Measurements from ENCODE around the gene COX15. TPM values are rescaled to one million over a fixed set of nuclear protein-coding genes. Genes with fewer than 3 reads are reported as not detected.
A peak's percentile ranks its signal among the peaks of the same experiment; 100 is the strongest.

Gene COX15
- total RNA-seq (10 to 100 TPM in 4 of 5 donors, 1 to 10 TPM in 1; 9.3 to 34.3 (median 14.0) TPM), polyA plus RNA-seq (10 to 100 TPM; 10.0 to 13.7 (median 12.4) TPM)
- long read RNA-seq, donor 1, partial matches to known transcripts, result 0 of 3 reads
- long read RNA-seq, donor 1, other reads (novel, unspliced or antisense), result 0 of 3 reads
- long read RNA-seq, donor 2, partial matches to known transcripts, result 0 of 4 reads
- long read RNA-seq, donor 2, other reads (novel, unspliced or antisense), result 0 of 4 reads
- long read RNA-seq, donor 3, partial matches to known transcripts, result 0 of 4 reads
- long read RNA-seq, donor 3, other reads (novel, unspliced or antisense), result 0 of 4 reads
- long read RNA-seq, donor 4, result 0 reads
- long read RNA-seq, donor 5, transcript COX15-201 (9 exons, 2,356 nt), result major isoform, 6 of 6 reads
- long read RNA-seq, donor 5, partial matches to known transcripts, result 0 of 6 reads
- long read RNA-seq, donor 5, other reads (novel, unspliced or antisense), result 0 of 6 reads
- long read RNA-seq, donor 6, transcript COX15-201 (9 exons, 2,356 nt), result major isoform, 6 of 8 reads
- long read RNA-seq, donor 6, partial matches to known transcripts, result 0 of 8 reads
- long read RNA-seq, donor 6, other reads (novel, unspliced or antisense), result 0 of 8 reads
- long read RNA-seq, donor 7, transcript COX15-201 (9 exons, 2,356 nt), result major isoform, 5 of 6 reads
- long read RNA-seq, donor 7, partial matches to known transcripts, result 0 of 6 reads
- long read RNA-seq, donor 7, other reads (novel, unspliced or antisense), result 0 of 6 reads
- long read RNA-seq, donor 8, partial matches to known transcripts, result 0 of 6 reads
- long read RNA-seq, donor 8, other reads (novel, unspliced or antisense), result 0 of 6 reads
- long read RNA-seq, donor 9, partial matches to known transcripts, result 0 of 1 reads
- long read RNA-seq, donor 9, other reads (novel, unspliced or antisense), result 0 of 1 reads
- long read RNA-seq, donor 10, partial matches to known transcripts, result 0 of 2 reads
- long read RNA-seq, donor 10, other reads (novel, unspliced or antisense), result 0 of 2 reads

DNA sequence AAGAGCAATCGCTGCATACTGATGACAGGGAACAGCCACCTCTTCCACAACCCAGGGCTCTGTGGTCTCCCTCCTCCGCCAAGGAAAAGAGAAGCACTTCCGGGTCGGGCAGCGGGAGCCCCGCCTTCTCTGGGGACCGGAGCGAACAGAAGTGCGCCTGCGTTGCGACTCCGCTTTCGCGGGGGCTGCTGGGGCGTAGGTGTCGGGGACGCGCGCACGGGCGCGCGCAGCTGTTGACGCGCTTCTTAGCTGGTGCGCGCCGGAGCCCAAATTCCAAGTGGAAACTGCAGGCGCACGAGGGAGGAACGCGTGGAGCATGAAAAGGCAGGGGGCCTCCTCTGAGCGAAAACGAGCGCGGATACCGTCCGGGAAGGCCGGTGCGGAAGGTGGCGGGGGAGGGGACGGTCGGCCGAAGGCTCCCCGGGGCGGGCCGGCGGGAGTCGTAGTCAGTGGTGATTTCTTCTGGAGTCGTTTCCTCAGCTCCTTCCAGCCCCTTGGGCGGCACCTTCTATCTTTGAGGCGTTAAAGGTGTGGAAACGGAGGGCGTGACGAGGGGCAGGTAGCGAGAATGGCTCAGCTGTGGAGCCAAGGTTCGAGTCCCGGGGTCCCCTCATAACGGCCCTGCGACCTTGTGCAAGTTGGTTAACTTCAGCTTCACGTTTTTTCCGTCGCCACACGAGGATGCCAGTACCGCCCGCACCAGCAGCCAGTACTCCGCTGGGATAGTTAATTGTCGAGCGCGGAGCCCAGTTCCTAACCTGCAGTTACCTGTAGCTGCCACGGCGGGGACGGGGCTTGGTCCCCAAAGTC, at the start of gene COX15, which contains the start of gene CUTC:
Gene COX15 (minus strand): TSS at position 95 of the 810 bp plus-strand sequence. CDS start 78 bp downstream, at position 17.
Gene CUTC (plus strand): TSS at position 202 of the 810 bp plus-strand sequence. CDS start 115 bp downstream, at position 317.
- peak within 1 kb of the TSS; percentile 66 to 84 (median 78) for H3K4me3 ChIP-seq

DNA sequence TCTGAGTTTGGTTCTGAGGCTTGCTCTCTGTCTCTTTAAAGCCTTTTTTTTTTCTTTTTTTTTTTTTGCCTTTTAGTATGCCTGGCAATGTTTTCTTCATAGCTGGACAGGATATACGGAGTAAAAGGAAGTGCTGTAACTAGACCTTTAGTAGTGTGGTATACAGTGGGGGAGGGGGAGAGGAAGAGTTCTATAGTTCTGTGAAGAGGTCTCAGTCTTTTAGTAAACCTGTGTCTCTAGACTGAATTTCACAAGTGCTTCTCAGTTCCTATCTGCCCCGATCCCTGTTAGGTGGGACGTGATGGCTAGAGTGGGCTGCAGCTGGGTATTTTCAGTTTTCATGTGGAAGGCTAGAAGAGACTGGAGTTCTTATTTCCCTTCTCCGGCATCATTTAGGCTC, 47.4 kb upstream of the COX15 start:
- H3K27ac ChIP-seq, result peak overlapping the region in 4 of 5 donors; percentile 65 to 81 (median 76)
- H3K36me3 ChIP-seq, result no peaks in the 10 kb centered on the region
- H3K4me1 ChIP-seq, result peaks cover 0 to 38% (median 10%) of the 10 kb centered on the region in 4 donors
- H3K27me3 ChIP-seq, result no peaks in the 10 kb centered on the region
- intact Hi-C loops (cut with DNase I; ENCODE audit: low total_unique reads), result no loop called here
- DNase-seq, result peak in 1 of 2 donors; percentile 55
- TF ChIP-seq, protein P1, sequence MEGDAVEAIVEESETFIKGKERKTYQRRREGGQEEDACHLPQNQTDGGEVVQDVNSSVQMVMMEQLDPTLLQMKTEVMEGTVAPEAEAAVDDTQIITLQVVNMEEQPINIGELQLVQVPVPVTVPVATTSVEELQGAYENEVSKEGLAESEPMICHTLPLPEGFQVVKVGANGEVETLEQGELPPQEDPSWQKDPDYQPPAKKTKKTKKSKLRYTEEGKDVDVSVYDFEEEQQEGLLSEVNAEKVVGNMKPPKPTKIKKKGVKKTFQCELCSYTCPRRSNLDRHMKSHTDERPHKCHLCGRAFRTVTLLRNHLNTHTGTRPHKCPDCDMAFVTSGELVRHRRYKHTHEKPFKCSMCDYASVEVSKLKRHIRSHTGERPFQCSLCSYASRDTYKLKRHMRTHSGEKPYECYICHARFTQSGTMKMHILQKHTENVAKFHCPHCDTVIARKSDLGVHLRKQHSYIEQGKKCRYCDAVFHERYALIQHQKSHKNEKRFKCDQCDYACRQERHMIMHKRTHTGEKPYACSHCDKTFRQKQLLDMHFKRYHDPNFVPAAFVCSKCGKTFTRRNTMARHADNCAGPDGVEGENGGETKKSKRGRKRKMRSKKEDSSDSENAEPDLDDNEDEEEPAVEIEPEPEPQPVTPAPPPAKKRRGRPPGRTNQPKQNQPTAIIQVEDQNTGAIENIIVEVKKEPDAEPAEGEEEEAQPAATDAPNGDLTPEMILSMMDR (IDR thresholded peaks at IDR 0.05), result no peak
- TF ChIP-seq POLR2A (IDR thresholded peaks at IDR 0.05) (no peak), POLR2AphosphoS5 (IDR thresholded peaks at IDR 0.05) (no peak), EP300 (IDR thresholded peaks at IDR 0.05) (no peak)
- no peak overlapping the region for H3K4me3 ChIP-seq
- WGBS, 5 donors, result 36 to 57% (median 45%) methylated on average over 3 to 4 of the region's 4 CpGs
- no peaks in the 10 kb centered on the region for H3K9me3 ChIP-seq

More for the DNA sequence above, at the start of gene COX15, which contains the start of gene CUTC:
- intact Hi-C loops (cut with DNase I; ENCODE audit: low total_unique reads), result no loop called here
- TF ChIP-seq POLR2AphosphoS5 (IDR thresholded peaks at IDR 0.05), result peak; percentile 88 to 96 (median 90)
- TF ChIP-seq EP300 (IDR thresholded peaks at IDR 0.05), result no peak
- TF ChIP-seq, protein P1 (IDR thresholded peaks at IDR 0.05), result peak in 5 of 7 experiments; percentile 25 to 55 (median 35)
- Histone ChIP-seq H3K4me1 (peaks cover 12 to 48% (median 34%) of the 10 kb centered on the region in 4 donors), H3K27ac (peak within 1 kb of the TSS; percentile 91 to 98 (median 95)), H3K9me3 (no peaks in the 10 kb centered on the region), H3K27me3 (no peaks in the 10 kb centered on the region), H3K36me3 (peaks cover 4 to 39% (median 35%) of the 10 kb centered on the region in 4 donors)
- DNase-seq, result peak; percentile 97 to 99
- WGBS, 5 donors, result 0 to 1% (median 0%) methylated on average over 52 to 73 of the region's 73 CpGs

DNA sequence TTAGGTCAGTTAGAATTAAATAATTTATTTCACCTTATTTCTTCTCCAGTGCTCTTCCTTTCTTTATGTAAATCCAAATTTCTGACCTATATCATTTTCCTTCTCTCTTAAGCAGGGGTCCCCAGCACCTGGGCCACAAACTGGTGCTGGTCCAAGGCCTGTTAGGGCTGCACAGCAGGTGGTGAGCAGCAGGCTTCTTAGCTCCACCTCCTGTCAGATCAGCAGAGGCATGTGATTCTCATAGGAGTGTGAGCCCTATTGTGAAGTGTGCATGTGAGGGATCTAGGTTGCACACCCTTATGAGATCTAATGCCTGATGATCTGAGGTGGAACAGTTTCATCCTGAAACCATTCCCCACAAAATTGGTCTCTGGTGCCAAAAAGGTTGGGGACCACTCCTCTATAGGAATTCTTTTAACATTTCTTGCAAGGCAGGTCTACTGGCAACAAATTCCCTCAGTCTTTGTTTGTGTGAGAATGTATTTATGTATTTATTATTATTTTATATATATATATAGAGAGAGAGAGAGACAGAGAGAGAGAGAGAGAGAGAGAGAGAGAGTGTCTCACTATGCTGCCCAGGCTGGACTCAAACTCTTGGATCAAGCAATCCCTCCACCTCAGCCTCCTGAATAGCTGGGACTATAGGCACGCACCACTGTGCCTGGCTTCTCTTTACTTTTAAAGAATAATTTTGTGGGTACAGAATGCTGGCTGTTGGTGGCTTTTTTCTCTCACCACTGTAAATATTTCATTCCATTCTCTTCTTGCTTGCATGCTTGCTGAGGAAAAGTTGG, 46.2 kb upstream of the COX15 start:
- H3K27me3 ChIP-seq, result no peaks in the 10 kb centered on the region
- H3K9me3 ChIP-seq, result no peaks in the 10 kb centered on the region
- 88 to 100% (median 97%) methylated on average over 1 of the region's 1 CpG for WGBS, 5 donors
- H3K27ac ChIP-seq, result peak overlapping the region in 1 of 5 donors; percentile 80
- intact Hi-C loops (cut with DNase I; ENCODE audit: low total_unique reads), result no loop called here
- no peak for TF ChIP-seq EP300 (IDR thresholded peaks at IDR 0.05)
- TF ChIP-seq, protein P1 (IDR thresholded peaks at IDR 0.05), result no peak
- DNase-seq, result no peak
- no peak overlapping the region for H3K4me3 ChIP-seq
- H3K4me1 ChIP-seq, result peaks cover 0 to 28% (median 6%) of the 10 kb centered on the region in 4 donors
- H3K36me3 ChIP-seq, result no peaks in the 10 kb centered on the region

All from stomach (tissue), 19 donors.